ENCODE measurements around the gene CXXC5.

CXXC5 gene

DNA sequence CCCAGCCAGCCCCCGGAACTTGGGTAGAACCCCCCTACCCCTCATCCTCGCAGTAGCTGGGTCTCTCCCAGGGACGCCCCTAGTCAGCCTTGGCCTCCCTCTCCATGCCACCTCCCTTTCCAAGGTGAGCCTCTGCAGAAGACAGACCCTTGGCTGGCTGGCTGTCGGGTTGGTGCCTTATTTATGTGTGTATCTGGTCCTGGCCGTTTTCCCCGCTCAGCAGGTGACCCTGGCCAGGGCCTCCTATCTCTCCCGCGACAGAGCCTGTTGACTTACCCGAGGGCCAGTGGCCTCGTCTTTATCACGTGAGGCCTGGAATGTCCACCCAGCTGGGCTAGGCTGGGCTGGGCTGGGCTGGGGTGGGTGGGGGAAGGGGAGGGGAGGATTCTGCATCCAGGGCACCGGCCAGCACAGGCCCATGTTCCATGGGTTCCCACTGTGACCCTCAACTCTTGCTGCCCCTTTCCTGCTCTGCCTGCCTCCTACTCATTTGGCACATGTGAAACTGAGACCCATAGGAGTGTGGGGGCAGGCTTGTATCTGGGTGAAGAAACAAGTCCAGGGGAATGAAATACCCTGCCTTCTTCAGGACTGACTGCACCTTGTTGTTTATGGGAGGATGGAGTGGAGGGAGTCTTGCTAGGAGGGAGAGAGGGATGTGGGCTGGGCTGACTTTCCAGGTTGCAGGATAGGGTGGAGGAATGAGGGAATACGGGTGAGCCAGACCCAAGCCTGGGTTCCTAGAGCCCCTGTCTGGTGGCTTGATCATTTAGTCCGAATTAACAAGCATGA, 3.1 kb downstream of the CXXC5 start:
- Histone ChIP-seq H3K9me3 (no peaks in the 10 kb centered on the region), H3K4me3 (no peak overlapping the region; the same call in 1 of the 2 replicates), H3K36me3 (replicated peaks) (no peaks in the 10 kb centered on the region), H3K4me1 (peaks cover 18% of the 10 kb centered on the region), H3K27me3 (ENCODE audit: low read depth) (no peaks in the 10 kb centered on the region)
- in situ Hi-C loops (cut with MboI; ENCODE audit: low sequenced_read_pairs) = no loop called here
- no peak for DNase-seq (ENCODE audit: low spot score in 2 of 2)

GRCh38 chr5:139651853-139652787, 4.0 kb downstream of the CXXC5 start:
- Histone ChIP-seq H3K27me3 (ENCODE audit: low read depth) (no peaks in the 10 kb centered on the region), H3K4me3 (no peak overlapping the region), H3K9me3 (no peaks in the 10 kb centered on the region), H3K36me3 (replicated peaks) (no peaks in the 10 kb centered on the region), H3K4me1 (peaks cover 18% of the 10 kb centered on the region)
- in situ Hi-C loops (cut with MboI; ENCODE audit: low sequenced_read_pairs) = no loop called here
- peak; percentile 59 to 89 for DNase-seq (ENCODE audit: low spot score in 2 of 2)

GRCh38 chr5:139652788-139653241, 4.7 kb downstream of the CXXC5 start:
- H3K4me3 ChIP-seq = no peak overlapping the region
- no peaks in the 10 kb centered on the region for H3K36me3 ChIP-seq (replicated peaks)

GRCh38 chr5:139653616-139654015, 5.5 kb downstream of the CXXC5 start:
- DNase-seq (ENCODE audit: low spot score in 2 of 2) = no peak
- no peaks in the 10 kb centered on the region for H3K36me3 ChIP-seq (replicated peaks)
- H3K4me1 ChIP-seq = peaks cover 18% of the 10 kb centered on the region
- no peak overlapping the region for H3K4me3 ChIP-seq
- no peaks in the 10 kb centered on the region for H3K27me3 ChIP-seq (ENCODE audit: low read depth)
- H3K9me3 ChIP-seq = no peaks in the 10 kb centered on the region
- in situ Hi-C loops (cut with MboI; ENCODE audit: low sequenced_read_pairs) = no loop called here

More at GRCh38 chr5:139652788-139653241, 4.7 kb downstream of the CXXC5 start:
- H3K4me1 ChIP-seq = peaks cover 18% of the 10 kb centered on the region
- no peaks in the 10 kb centered on the region for H3K9me3 ChIP-seq
- no peaks in the 10 kb centered on the region for H3K27me3 ChIP-seq (ENCODE audit: low read depth)
- in situ Hi-C loops (cut with MboI; ENCODE audit: low sequenced_read_pairs) = no loop called here
- DNase-seq (ENCODE audit: low spot score in 2 of 2) = no peak

GRCh38 chr5:139654464-139654863, 6.3 kb downstream of the CXXC5 start:
- DNase-seq (ENCODE audit: low spot score in 2 of 2) = no peak
- Histone ChIP-seq H3K4me3 (no peak overlapping the region), H3K36me3 (replicated peaks) (no peaks in the 10 kb centered on the region), H3K4me1 (peaks cover 18% of the 10 kb centered on the region), H3K27me3 (ENCODE audit: low read depth) (no peaks in the 10 kb centered on the region), H3K9me3 (no peaks in the 10 kb centered on the region)
- in situ Hi-C loops (cut with MboI; ENCODE audit: low sequenced_read_pairs) = no loop called here

GRCh38 chr5:139654871-139655491, 6.8 kb downstream of the CXXC5 start:
- Histone ChIP-seq H3K27me3 (ENCODE audit: low read depth) (no peaks in the 10 kb centered on the region), H3K9me3 (no peaks in the 10 kb centered on the region), H3K36me3 (replicated peaks) (no peaks in the 10 kb centered on the region), H3K4me3 (no peak overlapping the region), H3K4me1 (peaks cover 18% of the 10 kb centered on the region)
- in situ Hi-C loops (cut with MboI; ENCODE audit: low sequenced_read_pairs) = no loop called here
- DNase-seq (ENCODE audit: low spot score in 2 of 2) = no peak

DNA sequence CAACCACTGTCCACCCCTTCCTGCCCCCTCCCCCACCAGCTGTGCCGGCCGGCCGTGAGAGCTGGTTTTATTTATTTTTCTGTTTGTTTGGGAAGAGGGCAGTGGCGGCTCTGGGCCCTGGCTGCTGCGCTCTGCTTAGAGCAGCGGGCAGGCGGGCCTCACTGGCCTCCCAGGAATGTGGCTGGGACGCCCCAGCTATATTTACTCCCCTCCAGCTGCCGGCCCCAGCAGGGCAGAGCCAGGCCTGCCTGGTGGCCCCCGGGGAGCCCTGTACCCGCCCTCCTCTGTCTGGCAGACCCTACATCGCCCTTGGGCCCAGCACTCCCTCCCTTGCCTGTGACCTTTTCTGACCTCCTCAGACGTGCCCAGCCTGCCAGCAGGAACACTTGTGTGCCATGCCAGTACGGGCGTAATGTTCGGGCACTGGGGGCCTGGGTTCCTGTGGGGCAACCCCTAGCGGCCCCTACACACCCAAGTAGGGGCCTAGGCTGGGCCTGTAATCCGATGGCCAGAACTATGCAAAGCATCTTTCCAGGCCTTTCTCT, 7.7 kb downstream of the CXXC5 start:
- Histone ChIP-seq H3K36me3 (replicated peaks) (no peaks in the 10 kb centered on the region), H3K4me3 (no peak overlapping the region), H3K4me1 (peaks cover 14% of the 10 kb centered on the region), H3K9me3 (no peaks in the 10 kb centered on the region), H3K27me3 (ENCODE audit: low read depth) (no peaks in the 10 kb centered on the region)
- in situ Hi-C loops (cut with MboI; ENCODE audit: low sequenced_read_pairs) = no loop called here
- no peak for DNase-seq (ENCODE audit: low spot score in 2 of 2)

DNA sequence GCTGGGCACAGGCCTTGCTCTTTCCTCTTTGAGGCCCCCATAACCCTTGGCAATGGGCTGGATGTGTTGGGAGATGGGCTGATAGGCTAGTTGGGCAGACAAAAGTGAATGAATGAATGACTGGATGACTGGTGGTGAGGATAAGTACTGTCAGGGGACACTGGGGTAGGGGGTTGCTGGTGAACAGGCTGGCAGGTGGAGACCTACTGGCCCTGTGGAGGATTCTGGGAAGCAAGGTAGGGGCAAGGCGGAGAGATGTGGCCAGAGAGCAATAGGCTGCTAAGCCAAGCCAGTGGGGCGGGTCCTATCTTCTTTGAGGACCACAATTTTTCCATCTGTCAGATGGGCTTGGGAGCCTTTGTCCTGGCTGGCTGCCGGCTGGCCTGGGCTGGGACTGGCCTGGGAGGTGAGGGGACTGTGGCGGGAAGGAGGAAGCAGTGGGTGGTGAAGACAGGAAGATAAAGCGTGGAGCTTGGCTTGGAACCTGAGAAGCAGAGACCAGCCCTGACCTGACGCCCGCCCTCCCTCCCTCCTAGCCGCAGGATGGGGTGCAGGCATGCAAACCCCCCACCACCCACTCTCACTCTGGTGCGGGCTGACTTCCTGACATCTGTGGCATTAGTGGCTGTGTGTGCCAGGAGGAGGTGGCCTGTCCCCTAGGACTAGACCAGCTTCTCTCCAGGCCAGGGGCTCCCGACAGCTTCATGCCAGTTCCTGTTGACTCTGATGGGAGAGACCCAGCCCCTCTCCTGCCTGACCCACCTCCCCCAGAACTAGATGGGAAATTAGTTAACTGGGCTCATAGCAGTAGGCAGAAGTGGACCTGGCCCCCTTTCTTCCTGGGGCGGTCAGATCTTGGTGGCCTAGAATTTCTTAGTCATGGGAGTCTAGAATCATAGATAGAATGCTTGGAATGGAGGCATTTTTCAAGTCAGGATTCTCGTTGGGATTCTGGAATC, 9.5 kb downstream of the CXXC5 start:
- Histone ChIP-seq H3K4me3 (no peak overlapping the region), H3K4me1 (no peaks in the 10 kb centered on the region), H3K9me3 (no peaks in the 10 kb centered on the region), H3K36me3 (replicated peaks) (no peaks in the 10 kb centered on the region), H3K27me3 (ENCODE audit: low read depth) (no peaks in the 10 kb centered on the region)
- in situ Hi-C loops (cut with MboI; ENCODE audit: low sequenced_read_pairs) = no loop called here
- no peak for DNase-seq (ENCODE audit: low spot score in 2 of 2)

GRCh38 chr5:139658501-139658927, 10.4 kb downstream of the CXXC5 start:
- in situ Hi-C loops (cut with MboI; ENCODE audit: low sequenced_read_pairs) = no loop called here
- DNase-seq (ENCODE audit: low spot score in 2 of 2) = no peak
- no peaks in the 10 kb centered on the region for H3K36me3 ChIP-seq (replicated peaks)
- H3K27me3 ChIP-seq (ENCODE audit: low read depth) = no peaks in the 10 kb centered on the region
- no peaks in the 10 kb centered on the region for H3K9me3 ChIP-seq
- no peak overlapping the region for H3K4me3 ChIP-seq
- H3K4me1 ChIP-seq = no peaks in the 10 kb centered on the region

DNA sequence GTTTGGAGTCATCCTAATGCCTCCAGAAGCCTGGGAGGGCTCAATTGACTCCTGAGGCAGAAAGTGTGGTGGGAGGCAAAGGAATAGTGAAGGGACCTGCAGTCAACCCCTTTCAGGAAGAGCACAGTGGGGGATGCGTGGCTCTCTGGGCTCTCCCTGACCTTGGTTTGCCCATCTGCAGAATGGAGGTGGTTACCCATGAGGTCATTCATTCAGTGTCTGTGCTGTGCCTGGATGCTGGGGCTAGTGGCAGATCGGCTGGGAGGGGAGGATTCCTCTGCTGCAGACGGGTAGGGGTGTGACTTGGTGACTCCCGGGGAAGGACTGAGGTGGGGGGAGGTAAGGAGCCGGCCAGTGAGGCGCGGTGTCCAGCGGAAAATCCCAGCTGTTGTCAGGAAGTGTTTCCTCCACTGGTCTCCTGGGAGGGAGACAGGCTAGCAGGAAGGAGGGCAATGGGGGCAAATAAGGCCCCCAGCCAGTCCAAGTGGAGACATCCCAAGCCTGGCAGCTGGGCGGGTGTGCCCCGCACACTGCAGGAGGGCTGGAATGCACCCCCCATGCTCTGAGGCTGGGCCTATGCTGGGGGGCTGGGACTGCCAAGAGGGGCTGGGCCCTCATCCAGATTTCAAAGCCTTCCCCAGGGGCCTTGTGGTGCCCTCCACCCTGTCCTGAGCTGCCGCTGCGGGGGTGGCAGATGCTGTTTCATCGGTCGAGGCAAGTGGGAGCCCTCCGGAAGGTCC, 10.9 kb downstream of the CXXC5 start:
- DNase-seq (ENCODE audit: low spot score in 2 of 2) = no peak
- no peaks in the 10 kb centered on the region for H3K36me3 ChIP-seq (replicated peaks)
- H3K4me3 ChIP-seq = no peak overlapping the region
- no peaks in the 10 kb centered on the region for H3K9me3 ChIP-seq
- in situ Hi-C loops (cut with MboI; ENCODE audit: low sequenced_read_pairs) = no loop called here
- H3K27me3 ChIP-seq (ENCODE audit: low read depth) = no peaks in the 10 kb centered on the region
- H3K4me1 ChIP-seq = no peaks in the 10 kb centered on the region

- no peak overlapping the region for H3K4me3 ChIP-seq
- no peaks in the 10 kb centered on the region for H3K36me3 ChIP-seq (replicated peaks)
- H3K9me3 ChIP-seq = no peaks in the 10 kb centered on the region
- H3K27me3 ChIP-seq (ENCODE audit: low read depth) = no peaks in the 10 kb centered on the region
- H3K4me1 ChIP-seq = no peaks in the 10 kb centered on the region
- in situ Hi-C loops (cut with MboI; ENCODE audit: low sequenced_read_pairs) = no loop called here
- no peak for DNase-seq (ENCODE audit: low spot score in 2 of 2)
These were observed 11.5 kb downstream of the CXXC5 start for GRCh38 chr5:139659695-139660101.
